PC-9 (cell line): Measurements from ENCODE around the gene SLC47A1.

Experiments used
- CTCF ChIP-seq: fragments of 200-600 bp; sonication (generic); conservative IDR thresholded peaks from 2 replicates; pipeline ENCODE4 v1.6.1; 2017; ENCODE audit warnings: mixed run types, antibody characterized with exemption, mild to moderate bottlenecking, moderate library complexity
- EZH2 ChIP-seq: fragments of 200-600 bp; sonication (generic); IDR thresholded peaks from 2 replicates; pipeline ENCODE4 v1.8.0; 2017; ENCODE audit warnings: antibody characterized with exemption, low read depth

GRCh38 chr17:19508577-19508867, 25.1 kb upstream of the SLC47A1 start:
- TF ChIP-seq CTCF (no peak), EZH2 (no peak)
